Ovary (tissue), 9 donors: ENCODE results near the gene VCL. TPM values are rescaled to one million over a fixed set of nuclear protein-coding genes. Genes with fewer than 3 reads are reported as not detected.

Experiments used
- DNase-seq, 5 donors: peaks; one replicate each; pipeline ENCODE4 v3.0.0-alpha.2; 2019 to 2020
- H3K27ac ChIP-seq, 2 donors: fragments of 200-600 bp; one replicate each; pipeline versions ENCODE4 v1.5.1 to v1.8.0; 2019 to 2022
- H3K27me3 ChIP-seq: fragments of 200-600 bp; one replicate; pipeline ENCODE4 v1.8.0; 2022
- H3K36me3 ChIP-seq: fragments of 200-600 bp; sonication (generic); one replicate; pipeline ENCODE4 v1.5.1; 2019
- H3K4me1 ChIP-seq: one replicate; pipeline ENCODE4 v1.8.1; 2013; ENCODE audit warnings: mild to moderate bottlenecking, moderate library complexity; ENCODE audit not compliant: insufficient read depth
- H3K4me3 ChIP-seq: fragments of 200-600 bp; sonication (generic); one replicate; pipeline ENCODE4 v1.5.1; 2017
- H3K9me3 ChIP-seq, 2 donors: fragments of 200-600 bp in 1 of 2; sonication (generic) in 1 of 2; one replicate each; pipeline versions ENCODE4 v1.5.1 to v1.8.1; 2013 to 2019; ENCODE audit warnings: mild to moderate bottlenecking in 1 of 2, moderate library complexity in 1 of 2
- EP300 ChIP-seq: sonication (generic); formaldehyde crosslinking; IDR thresholded peaks from one replicate; pipeline ENCODE4 v1.6.1; 2017; ENCODE audit warnings: antibody characterized with exemption
- POLR2A ChIP-seq: fragments of 450-650 bp; IDR thresholded peaks from one replicate; pipeline ENCODE4 v1.6.1; 2017; ENCODE audit warnings: antibody characterized with exemption, mild to moderate bottlenecking, moderate library complexity
- WGBS, 3 donors: extraction: QIAGEN DNeasy Blood & Tissue Kit in 1 of 3; methylation state at CpG; one replicate each; pipeline versions ENCODE4 v1.1.5 to v1.1.7; 2013 to 2017; 5-methylcytosine and 5-hydroxymethylcytosine counted together
- intact Hi-C, 4 donors: fragments of 100-400 bp; cut with DNase I; formaldehyde crosslinking; loops; one replicate each; pipeline versions ENCODE4 v1.11.0 to v1.15.1; 2022 to 2023
- polyA plus RNA-seq, 2 donors: library from polyadenylated mRNA; stranded (reverse); fragments of 200-250 nt in 1 of 2; fragments of 350-450 nt in 1 of 2; fragmentation: Illumina TruSeq in 1 of 2; extraction: RNeasy Lipid Tissue Mini Kit (QIAGEN cat#74804) in 1 of 2; gene quantifications; one replicate each; pipeline ENCODE4 v1.2.3, GENCODE V29; 2013 to 2014
- total RNA-seq, 7 donors: library from RNA; depleted of rRNA in 2 of 7; stranded (reverse); fragments of >200 nt in 2 of 7; fragmentation: NEBNext Ultra II Directional in 3 of 7; extraction: Animal tissue kit (Norgen Biotek cat#: 25700) in 3 of 7; gene quantifications; one replicate each; pipeline versions ENCODE4 v1.1.0 to v1.2.4, GENCODE V29; 2016 to 2023
- TF ChIP-seq, protein P1 (sequence below), 3 donors: fragments of 450-650 bp in 2 of 3; fragments of 200-600 bp in 1 of 3; IDR thresholded peaks; one replicate each; pipeline versions ENCODE4 v1.5.1 to v1.8.0; 2016 to 2022; ENCODE audit warnings: antibody characterized with exemption in 3 of 3, mild to moderate bottlenecking in 1 of 3
- donor health status: DM: no; HTN: no; CAD: no; lungs with moderate emphysema.
- donor health status: DM: no; HTN: no; CAD: no.
- donor health status: Bipolar disorder and iron deficiency.
- donor health status: DM: yes; HTN: yes; CAD: no.
- donor health status: DM: no; HTN: no; CAD: no.
- donor health status: DM: yes; HTN: yes; CAD: no.

Gene VCL
- total and polyA plus RNA-seq, 9 donors: 43.3 to 189 (median 114) TPM

DNA sequence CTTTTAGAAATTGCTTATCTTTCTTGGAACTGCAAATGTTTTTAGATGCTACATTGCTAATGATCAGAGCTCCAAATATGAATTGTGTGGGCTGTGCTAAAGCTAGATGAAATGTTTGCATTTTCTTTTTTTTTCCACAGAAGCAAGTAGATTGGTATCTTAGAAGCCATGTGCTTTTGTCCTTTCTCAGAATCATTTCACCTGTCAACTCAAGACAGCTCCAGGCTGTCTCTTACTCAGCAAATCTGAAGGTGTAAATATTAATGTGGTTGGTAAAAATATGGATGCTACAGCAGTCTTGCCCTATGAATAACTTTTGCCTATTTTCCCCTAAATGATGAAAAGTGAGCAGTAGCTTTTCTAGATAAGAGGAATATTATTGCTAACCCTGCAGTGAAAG lies 111.5 kb downstream of the VCL start:
- H3K27me3 ChIP-seq: no peaks in the 10 kb centered on the region
- H3K9me3 ChIP-seq: no peaks in the 10 kb centered on the region
- TF ChIP-seq, protein P1, sequence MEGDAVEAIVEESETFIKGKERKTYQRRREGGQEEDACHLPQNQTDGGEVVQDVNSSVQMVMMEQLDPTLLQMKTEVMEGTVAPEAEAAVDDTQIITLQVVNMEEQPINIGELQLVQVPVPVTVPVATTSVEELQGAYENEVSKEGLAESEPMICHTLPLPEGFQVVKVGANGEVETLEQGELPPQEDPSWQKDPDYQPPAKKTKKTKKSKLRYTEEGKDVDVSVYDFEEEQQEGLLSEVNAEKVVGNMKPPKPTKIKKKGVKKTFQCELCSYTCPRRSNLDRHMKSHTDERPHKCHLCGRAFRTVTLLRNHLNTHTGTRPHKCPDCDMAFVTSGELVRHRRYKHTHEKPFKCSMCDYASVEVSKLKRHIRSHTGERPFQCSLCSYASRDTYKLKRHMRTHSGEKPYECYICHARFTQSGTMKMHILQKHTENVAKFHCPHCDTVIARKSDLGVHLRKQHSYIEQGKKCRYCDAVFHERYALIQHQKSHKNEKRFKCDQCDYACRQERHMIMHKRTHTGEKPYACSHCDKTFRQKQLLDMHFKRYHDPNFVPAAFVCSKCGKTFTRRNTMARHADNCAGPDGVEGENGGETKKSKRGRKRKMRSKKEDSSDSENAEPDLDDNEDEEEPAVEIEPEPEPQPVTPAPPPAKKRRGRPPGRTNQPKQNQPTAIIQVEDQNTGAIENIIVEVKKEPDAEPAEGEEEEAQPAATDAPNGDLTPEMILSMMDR (IDR thresholded peaks at IDR 0.05): no peak
- no peak for TF ChIP-seq POLR2A
- no peak for TF ChIP-seq EP300
- intact Hi-C loops: no loop called here
- no peak for DNase-seq
- no peaks in the 10 kb centered on the region for H3K4me1 ChIP-seq
- no peak overlapping the region for H3K4me3 ChIP-seq
- H3K36me3 ChIP-seq: no peaks in the 10 kb centered on the region
- no peak overlapping the region for H3K27ac ChIP-seq

DNA sequence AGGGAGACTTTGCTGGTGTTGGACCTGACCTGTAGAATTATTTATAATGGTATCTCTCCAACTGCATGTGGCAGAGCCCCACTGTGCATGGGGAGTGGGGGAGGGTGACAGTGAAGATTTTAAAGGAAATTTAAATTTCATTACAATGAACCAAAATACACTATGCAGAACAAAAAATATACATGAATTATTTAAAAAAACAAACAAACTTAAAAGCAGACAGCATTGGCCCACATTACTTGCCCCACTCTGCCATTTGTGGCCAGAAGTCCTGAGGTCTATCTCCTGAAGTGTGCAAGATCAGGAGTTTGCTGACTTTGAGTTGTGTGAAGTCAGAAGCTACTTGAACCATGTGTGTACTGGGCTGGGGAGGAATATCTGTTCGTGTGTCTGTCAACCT lies 112.2 kb downstream of the VCL start:
- intact Hi-C loops: no loop called here
- Histone ChIP-seq H3K4me3 (no peak overlapping the region), H3K4me1 (no peaks in the 10 kb centered on the region), H3K36me3 (no peaks in the 10 kb centered on the region), H3K9me3 (no peaks in the 10 kb centered on the region), H3K27me3 (no peaks in the 10 kb centered on the region), H3K27ac (no peak overlapping the region)
- no peak for DNase-seq
- TF ChIP-seq EP300 (no peak), POLR2A (no peak)
- TF ChIP-seq, protein P1 (IDR thresholded peaks at IDR 0.05): no peak
- 63 to 80% (median 75%) methylated on average over 1 of the region's 1 CpG for WGBS, 3 donors

DNA sequence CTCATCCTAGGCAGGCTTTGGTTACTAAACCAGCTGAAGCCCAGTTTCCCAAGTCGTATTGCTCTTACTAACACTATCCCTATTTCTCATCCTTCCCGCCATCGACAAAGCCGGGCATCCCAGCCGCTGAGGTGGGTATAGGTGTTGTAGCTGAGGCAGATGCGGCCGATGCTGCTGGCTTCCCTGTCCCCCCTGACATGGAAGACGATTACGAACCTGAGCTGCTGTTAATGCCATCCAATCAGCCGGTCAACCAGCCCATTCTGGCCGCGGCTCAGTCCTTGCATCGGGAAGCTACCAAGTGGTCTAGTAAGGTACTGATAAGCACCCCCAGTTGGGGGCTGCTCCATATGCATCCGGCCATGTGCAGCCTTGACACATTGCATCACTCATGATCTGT lies 113.9 kb downstream of the VCL start:
- no peaks in the 10 kb centered on the region for H3K27me3 ChIP-seq
- no peak for DNase-seq
- WGBS, 3 donors: 96 to 98% (median 96%) methylated on average over 14 of the region's 14 CpGs
- no peak overlapping the region for H3K4me3 ChIP-seq
- TF ChIP-seq POLR2A: no peak
- TF ChIP-seq, protein P1 (IDR thresholded peaks at IDR 0.05): no peak
- no peak for TF ChIP-seq EP300
- no peak overlapping the region for H3K27ac ChIP-seq
- H3K4me1 ChIP-seq: no peaks in the 10 kb centered on the region
- H3K9me3 ChIP-seq: no peaks in the 10 kb centered on the region
- H3K36me3 ChIP-seq: no peaks in the 10 kb centered on the region
- intact Hi-C loops: no loop called here

DNA sequence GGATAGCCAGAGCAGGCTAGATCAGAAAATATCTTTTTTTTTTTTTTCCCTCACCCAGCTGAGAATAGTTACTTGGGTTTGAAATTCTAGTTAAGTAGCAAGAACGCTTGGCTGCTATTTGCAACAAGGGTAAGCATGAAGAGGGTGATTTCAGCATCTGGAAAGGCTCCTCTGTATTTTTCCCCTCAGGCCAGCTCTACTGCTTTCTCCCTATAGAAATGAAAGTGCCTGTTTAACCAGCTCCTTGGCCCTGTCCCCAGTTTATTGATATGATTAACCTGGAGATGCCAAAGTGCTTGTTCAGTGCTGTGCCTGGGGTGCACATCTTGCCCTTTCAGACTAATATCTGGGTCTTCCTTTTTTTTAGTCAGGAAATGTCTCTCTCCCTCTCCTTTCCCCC lies 115.6 kb downstream of the VCL start:
- 56 to 71% (median 61%) methylated on average over 1 of the region's 1 CpG for WGBS, 3 donors
- Histone ChIP-seq H3K27me3 (no peaks in the 10 kb centered on the region), H3K4me1 (no peaks in the 10 kb centered on the region), H3K36me3 (no peaks in the 10 kb centered on the region), H3K4me3 (no peak overlapping the region), H3K27ac (no peak overlapping the region), H3K9me3 (no peaks in the 10 kb centered on the region)
- no peak for DNase-seq
- no peak for TF ChIP-seq EP300
- no peak for TF ChIP-seq POLR2A
- TF ChIP-seq, protein P1 (IDR thresholded peaks at IDR 0.05): no peak
- intact Hi-C loops: no loop called here

DNA sequence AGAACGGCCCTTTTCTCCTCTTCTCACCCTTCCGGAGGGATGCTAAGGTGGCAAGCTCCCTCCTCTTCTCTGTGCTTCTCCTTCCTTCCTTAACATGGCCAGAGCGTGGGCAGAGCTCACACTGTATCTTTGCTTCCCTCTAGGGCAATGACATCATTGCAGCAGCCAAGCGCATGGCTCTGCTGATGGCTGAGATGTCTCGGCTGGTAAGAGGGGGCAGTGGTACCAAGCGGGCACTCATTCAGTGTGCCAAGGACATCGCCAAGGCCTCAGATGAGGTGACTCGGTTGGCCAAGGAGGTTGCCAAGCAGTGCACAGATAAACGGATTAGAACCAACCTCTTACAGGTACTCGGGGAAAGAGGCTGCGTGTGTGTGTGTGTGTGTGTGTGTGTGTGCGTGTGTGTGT lies 116.1 kb downstream of the VCL start:
- intact Hi-C loops: no loop called here
- no peak for TF ChIP-seq EP300
- TF ChIP-seq, protein P1 (IDR thresholded peaks at IDR 0.05): no peak
- TF ChIP-seq POLR2A: no peak
- DNase-seq: no peak
- Histone ChIP-seq H3K4me1 (no peaks in the 10 kb centered on the region), H3K4me3 (no peak overlapping the region), H3K27ac (no peak overlapping the region), H3K36me3 (no peaks in the 10 kb centered on the region), H3K27me3 (no peaks in the 10 kb centered on the region), H3K9me3 (no peaks in the 10 kb centered on the region)
- WGBS, 3 donors: 78 to 83% (median 82%) methylated on average over 12 of the region's 12 CpGs
